Measurements from ENCODE around the gene PTPRH.
"Not testable (repeated sequence)": the region's sequence is repeated elsewhere in the genome, so short reads cannot be mapped to it uniquely, and the experiment has no call there.

The PTPRH gene

DNA sequence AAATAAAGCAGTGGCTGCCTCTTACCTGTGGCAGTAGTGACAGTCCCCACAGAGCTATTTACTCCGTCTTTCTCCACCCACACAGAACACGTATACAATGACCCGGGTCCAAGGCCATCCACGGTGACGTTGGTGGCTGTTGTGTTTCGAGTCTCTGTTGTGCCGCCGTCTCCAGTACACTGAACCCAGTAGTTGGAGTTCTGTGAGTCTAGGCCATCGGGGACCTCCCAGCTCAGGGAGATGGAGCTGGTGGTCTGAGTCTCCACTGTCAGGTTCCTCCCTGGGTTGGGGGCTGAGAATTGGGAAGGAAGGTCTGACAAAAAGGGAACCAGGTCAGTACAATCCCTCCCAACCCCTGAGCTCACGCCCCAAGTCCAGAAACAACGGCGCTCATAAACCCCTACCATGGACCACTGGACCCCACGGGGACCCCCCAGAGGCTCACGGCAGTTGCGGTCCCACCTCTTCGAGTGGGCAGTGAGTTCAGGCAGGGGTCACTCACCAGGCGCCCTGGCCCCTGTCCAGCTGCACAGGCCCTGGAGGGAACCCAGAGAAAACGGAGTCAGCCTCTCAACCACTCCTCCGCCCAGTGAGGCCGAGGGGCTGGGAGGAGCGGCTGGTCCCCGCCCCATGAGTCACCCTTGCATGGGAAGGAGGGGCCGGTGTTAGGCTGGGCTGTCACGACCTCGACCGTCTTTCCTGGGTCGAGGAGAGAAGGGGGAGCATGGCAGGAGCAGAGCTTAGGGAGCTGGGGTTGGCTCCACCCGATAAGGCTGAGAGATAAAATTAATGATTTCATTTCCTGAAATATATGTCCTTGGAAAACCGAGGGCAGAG lies 2.4 kb downstream of the PTPRH start:
- DNase-seq (ENCODE audit: insufficient read length, low spot score) (no peak), FAIRE-seq (no peak)
- TF ChIP-seq, protein P1, sequence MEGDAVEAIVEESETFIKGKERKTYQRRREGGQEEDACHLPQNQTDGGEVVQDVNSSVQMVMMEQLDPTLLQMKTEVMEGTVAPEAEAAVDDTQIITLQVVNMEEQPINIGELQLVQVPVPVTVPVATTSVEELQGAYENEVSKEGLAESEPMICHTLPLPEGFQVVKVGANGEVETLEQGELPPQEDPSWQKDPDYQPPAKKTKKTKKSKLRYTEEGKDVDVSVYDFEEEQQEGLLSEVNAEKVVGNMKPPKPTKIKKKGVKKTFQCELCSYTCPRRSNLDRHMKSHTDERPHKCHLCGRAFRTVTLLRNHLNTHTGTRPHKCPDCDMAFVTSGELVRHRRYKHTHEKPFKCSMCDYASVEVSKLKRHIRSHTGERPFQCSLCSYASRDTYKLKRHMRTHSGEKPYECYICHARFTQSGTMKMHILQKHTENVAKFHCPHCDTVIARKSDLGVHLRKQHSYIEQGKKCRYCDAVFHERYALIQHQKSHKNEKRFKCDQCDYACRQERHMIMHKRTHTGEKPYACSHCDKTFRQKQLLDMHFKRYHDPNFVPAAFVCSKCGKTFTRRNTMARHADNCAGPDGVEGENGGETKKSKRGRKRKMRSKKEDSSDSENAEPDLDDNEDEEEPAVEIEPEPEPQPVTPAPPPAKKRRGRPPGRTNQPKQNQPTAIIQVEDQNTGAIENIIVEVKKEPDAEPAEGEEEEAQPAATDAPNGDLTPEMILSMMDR (IDR thresholded peaks at IDR 0.05; ENCODE audit: insufficient read depth, missing control alignments), result no peak

DNA sequence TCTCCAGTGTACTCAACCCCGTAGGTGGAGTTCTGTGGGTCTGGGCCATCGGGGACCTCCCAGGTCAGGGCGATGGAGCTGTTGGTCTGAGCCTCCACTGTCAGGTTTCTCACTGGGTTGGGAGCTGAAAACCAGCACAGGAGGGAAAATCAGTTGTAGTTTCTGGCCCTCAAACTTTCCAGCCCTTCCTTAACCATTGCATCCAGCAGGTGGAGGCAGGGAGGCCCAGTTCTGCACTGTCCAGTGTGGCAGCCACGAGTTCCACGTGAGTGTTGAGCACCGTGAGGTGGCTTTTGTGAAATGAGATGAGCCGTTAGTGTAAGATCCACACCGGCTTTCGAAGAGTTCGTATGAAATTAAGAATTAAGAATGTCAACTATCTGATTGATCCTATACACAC lies 7.1 kb downstream of the PTPRH start:
- not testable (repeated sequence) for DNase-seq (ENCODE audit: insufficient read length, low spot score); FAIRE-seq

DNA sequence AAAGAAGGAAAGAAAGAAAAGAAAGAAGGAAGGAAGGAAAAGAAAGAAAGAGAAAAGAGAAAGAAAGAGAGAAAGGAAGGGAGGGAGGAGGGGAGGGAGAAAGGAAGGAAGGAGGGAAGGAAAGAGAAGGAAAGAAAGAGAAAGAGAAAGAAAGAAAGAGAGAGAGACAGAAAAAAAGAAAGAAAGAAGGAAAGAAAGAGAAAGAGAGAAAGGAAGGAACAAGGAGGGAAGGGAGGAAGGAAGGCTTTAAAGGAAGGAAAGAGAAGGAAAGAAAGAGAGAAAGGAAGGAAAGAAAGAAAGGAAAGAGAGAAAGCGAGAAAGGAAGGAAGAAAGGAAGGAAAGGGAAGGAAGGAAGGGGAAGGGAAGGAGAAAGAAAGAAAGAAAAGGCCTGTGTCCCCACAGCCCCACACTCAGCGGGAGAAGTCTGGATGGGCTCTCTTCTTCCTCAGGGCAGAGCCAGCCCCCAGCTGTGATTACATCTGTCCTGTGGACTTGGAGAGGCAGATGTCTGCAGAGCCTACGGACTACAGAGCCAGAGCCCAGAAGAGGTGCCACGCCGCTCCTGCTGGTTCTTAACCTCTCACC lies 9.6 kb downstream of the PTPRH start:
- FAIRE-seq (no peak), DNase-seq (ENCODE audit: insufficient read length, low spot score) (no peak)
- TF ChIP-seq, protein P1 (IDR thresholded peaks at IDR 0.05; ENCODE audit: insufficient read depth, missing control alignments), result no peak

DNA sequence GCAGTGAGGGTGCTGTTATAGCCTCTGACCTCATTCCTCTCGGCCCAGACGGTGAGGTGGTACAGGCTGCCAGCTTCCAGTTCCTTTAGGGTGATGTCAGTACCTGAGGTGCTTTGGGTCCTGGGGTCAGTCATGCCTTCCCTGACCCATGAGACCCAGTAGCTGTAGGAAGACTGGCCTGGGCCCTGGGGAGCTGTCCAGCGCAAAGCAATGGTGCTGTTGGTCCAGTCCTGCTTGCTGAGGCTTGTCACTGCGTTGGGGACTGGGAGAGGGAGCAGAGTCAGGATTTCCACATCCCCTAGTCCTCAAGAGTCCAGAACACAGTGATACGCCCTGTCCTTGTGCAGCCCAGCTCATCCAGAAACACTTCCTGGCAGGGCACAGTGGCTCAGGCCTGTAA lies 10.7 kb downstream of the PTPRH start:
- DNase-seq (ENCODE audit: insufficient read length, low spot score), result no peak
- TF ChIP-seq, protein P1 (IDR thresholded peaks at IDR 0.05; ENCODE audit: insufficient read depth, missing control alignments), result no peak

DNA sequence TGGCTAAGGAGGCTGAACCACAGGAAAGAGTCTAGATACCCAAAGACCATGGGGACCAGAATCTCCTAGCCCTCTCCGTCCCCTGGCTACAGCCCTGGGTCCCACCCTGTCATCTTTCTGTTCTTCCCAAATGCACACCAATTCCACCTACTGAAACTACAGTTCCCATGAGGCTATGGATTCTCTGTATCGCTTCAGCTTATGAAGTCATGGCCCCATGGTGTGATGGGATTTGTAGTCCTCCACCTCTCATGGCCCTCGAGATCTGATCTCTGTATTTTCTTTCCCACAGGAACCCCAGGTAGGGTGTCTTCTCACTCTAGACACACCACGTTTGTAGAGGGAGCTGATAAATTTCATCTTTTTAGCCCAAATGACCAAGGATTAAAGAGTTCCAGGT lies 11.8 kb downstream of the PTPRH start:
- FAIRE-seq (no peak), DNase-seq (ENCODE audit: insufficient read length, low spot score) (no peak)
- TF ChIP-seq, protein P1 (IDR thresholded peaks at IDR 0.05; ENCODE audit: insufficient read depth, missing control alignments), result no peak

More for the DNA sequence above, 10.7 kb downstream of the PTPRH start:
- no peak for FAIRE-seq

DNA sequence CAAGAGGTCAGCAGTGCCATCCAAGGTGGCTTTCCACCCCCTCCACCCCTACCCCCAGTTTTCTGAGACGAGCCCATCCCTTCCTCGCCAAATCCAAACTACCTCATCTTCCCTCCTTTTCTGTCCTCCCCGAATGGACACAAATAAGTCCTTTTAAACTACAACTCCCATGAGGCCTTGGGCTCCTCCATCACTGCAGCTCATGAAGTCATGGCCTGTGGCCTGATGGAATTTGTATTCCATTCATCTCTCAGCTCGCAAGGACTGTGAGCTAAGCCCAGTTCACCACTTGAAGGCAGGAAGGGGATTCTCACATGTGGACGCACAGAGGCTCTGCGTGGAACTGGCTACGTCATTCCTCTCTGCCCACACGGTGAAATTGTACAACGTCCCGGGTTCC lies 12.5 kb downstream of the PTPRH start:
- TF ChIP-seq, protein P1 (IDR thresholded peaks at IDR 0.05; ENCODE audit: insufficient read depth, missing control alignments), result no peak
- DNase-seq (ENCODE audit: insufficient read length, low spot score), result no peak
- FAIRE-seq, result no peak

DNA sequence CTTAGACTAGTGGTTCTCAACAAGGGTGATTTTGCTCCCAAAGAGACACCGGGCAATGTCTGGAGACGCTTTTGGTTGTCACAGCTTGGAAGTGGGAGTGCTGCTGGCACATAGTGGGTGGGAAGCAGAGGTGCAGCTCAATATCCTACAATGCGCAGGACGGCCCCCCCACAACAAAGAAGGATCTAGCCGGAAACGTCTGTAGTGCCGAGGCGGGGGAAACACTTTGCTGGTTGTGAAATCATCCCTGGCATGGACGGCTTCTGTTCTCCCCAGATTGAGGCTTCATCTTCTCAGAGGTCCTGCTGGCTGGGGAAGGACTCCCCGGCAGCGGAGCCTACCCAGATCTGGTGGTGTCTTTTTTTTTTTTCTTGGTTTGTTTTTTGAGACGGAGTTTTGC lies 15.8 kb downstream of the PTPRH start:
- FAIRE-seq (no peak), DNase-seq (ENCODE audit: insufficient read length, low spot score) (no peak)
- TF ChIP-seq, protein P1 (IDR thresholded peaks at IDR 0.05; ENCODE audit: insufficient read depth, missing control alignments), result no peak

All from D721Med (cell line).